ENCODE results near the gene HCK.

DNA sequence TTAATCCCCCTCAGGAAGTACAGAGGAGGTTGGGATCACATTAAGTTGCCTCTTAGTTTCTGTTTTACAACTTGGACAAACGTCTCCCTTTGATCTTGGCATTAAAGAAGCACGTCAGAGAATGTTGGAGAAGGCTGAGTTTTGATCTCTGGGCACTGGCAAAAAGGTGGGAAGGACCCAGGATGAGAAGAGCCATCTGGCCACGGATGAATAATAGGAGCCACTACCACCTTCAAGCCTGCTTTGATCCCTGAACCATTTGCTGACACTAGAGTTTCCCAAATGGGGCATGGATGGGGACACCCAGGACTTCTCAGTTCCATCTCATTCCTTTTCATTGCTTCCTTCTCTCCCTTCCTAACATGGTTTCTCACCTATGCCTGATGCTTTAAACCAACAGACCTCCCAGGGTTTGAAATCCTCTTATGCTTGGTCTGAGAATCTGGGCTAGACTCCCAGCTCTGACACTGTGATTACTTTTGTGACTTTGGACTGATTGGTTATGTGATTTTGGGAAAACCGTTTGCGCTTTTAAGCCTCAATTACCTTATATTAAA is 63.2 kb downstream of the HCK start:
- TF ChIP-seq, protein P1, sequence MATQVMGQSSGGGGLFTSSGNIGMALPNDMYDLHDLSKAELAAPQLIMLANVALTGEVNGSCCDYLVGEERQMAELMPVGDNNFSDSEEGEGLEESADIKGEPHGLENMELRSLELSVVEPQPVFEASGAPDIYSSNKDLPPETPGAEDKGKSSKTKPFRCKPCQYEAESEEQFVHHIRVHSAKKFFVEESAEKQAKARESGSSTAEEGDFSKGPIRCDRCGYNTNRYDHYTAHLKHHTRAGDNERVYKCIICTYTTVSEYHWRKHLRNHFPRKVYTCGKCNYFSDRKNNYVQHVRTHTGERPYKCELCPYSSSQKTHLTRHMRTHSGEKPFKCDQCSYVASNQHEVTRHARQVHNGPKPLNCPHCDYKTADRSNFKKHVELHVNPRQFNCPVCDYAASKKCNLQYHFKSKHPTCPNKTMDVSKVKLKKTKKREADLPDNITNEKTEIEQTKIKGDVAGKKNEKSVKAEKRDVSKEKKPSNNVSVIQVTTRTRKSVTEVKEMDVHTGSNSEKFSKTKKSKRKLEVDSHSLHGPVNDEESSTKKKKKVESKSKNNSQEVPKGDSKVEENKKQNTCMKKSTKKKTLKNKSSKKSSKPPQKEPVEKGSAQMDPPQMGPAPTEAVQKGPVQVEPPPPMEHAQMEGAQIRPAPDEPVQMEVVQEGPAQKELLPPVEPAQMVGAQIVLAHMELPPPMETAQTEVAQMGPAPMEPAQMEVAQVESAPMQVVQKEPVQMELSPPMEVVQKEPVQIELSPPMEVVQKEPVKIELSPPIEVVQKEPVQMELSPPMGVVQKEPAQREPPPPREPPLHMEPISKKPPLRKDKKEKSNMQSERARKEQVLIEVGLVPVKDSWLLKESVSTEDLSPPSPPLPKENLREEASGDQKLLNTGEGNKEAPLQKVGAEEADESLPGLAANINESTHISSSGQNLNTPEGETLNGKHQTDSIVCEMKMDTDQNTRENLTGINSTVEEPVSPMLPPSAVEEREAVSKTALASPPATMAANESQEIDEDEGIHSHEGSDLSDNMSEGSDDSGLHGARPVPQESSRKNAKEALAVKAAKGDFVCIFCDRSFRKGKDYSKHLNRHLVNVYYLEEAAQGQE (IDR thresholded peaks at IDR 0.05; ENCODE audit: low read depth, low read length), result no peak
- TF ChIP-seq POLR2AphosphoS5 (IDR thresholded peaks at IDR 0.05; ENCODE audit: low read depth, low read length), result no peak

Data from SK-N-SH (cell line).